GM12873 (cell line): Measurements from ENCODE around the gene DACT1.

Source experiments
- CTCF ChIP-seq: IDR thresholded peaks from 2 replicates; pipeline ENCODE4 v1.5.1; 2012; ENCODE audit warnings: low read depth, mild to moderate bottlenecking, moderate library complexity, low read length, control low read depth; ENCODE audit not compliant: insufficient read depth; ENCODE audit errors: missing control alignments

DACT1 gene

GRCh38 chr14:58629281-58629680 lies 8.5 kb upstream of the DACT1 start:
- TF ChIP-seq CTCF, result no peak

DNA sequence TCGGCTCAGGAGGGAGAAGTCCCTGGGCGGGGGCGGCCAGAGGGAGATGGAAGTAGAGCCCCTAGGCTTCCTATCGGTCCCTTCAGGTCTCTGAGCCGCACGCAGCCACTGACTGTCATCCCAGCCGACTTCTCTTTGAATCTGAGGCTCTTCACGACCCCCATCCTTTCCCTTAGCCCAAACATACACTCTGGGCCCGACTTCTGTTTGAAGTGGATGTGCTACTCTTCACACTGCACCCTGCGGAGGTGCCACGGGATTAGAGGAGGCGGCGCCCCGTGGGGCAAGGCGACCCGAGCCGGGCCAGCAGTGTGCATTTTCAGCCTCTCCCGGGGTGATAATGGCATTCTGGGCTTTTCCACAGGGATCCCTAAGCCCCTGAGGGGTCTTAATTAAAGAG lies 6.0 kb upstream of the DACT1 start:
- no peak for TF ChIP-seq CTCF

GRCh38 chr14:58633831-58634230 lies 3.9 kb upstream of the DACT1 start:
- no peak for TF ChIP-seq CTCF

DNA sequence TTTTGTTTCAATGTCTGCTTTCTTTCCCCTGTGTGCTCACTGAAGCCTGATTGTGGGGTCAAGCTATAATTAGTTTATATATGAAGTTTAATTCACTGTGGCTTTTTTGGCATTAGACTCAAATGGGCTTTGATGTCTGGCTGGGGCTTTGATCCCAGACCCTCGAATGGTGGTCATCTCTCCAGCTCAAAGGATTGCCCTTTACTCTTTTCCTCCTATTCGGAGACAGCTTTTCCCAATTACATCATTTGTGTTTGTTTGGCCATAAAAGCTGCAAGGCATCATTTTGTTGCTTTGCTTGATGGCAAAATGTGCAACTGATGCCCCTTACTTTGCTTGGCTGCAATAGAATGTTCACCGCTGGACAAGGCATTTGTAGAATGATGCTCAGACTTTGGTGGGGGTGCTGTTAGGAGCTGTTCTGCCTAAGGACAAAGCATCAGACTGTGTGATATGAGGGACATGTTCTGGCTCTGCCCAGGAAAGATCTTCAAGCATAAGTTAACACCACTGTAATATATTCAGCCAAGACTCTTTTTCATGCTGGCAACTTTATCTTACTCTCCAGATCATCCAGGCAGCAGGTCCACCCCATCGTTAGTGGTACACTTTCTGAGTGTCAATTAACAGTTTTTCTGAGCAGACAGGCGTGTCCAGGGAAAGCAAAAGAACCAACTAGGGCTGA lies 3.2 kb upstream of the DACT1 start:
- no peak for TF ChIP-seq CTCF

- TF ChIP-seq CTCF, result no peak
Measured at GRCh38 chr14:58635091-58635830, 2.5 kb upstream of the DACT1 start.

- no peak for TF ChIP-seq CTCF
Measured at GRCh38 chr14:58636129-58636528, 1.6 kb upstream of the DACT1 start.

GRCh38 chr14:58637040-58637390 lies 747 bp upstream of the DACT1 start:
- TF ChIP-seq CTCF, result no peak
